Heart right ventricle (tissue), 16 donors: Measurements from ENCODE around the gene TAC3. TPM values are rescaled to one million over a fixed set of nuclear protein-coding genes. Genes with fewer than 3 reads are reported as not detected.

ENCODE experiments used
- ATAC-seq, 8 donors: fragments of 200-7000 bp; cut with Tn5 transposase; one replicate each; pipeline ENCODE4 v1.9.1; 2020; ENCODE audit warnings: mild to moderate bottlenecking in 8 of 8, moderate library complexity in 8 of 8, moderate number of reproducible peaks in 1 of 8
- DNase-seq, 2 donors: peaks; one replicate each; pipeline ENCODE4 v3.0.0-alpha.2; 2020
- H3K27ac ChIP-seq, 10 donors: fragments of 200-600 bp; sonication (generic) in 2 of 10; one replicate each; pipeline versions ENCODE4 v1.5.0 to v1.8.0; 2020 to 2022; ENCODE audit warnings: mild to moderate bottlenecking in 3 of 10
- H3K27me3 ChIP-seq, 7 donors: fragments of 200-600 bp; one replicate each; pipeline ENCODE4 v1.8.0; 2021 to 2022; ENCODE audit warnings: mild to moderate bottlenecking in 2 of 7
- H3K36me3 ChIP-seq, 9 donors: fragments of 200-600 bp; sonication (generic) in 1 of 9; one replicate each; pipeline versions ENCODE4 v1.5.0 to v1.8.0; 2020 to 2022; ENCODE audit warnings: mild to moderate bottlenecking in 2 of 9
- H3K4me1 ChIP-seq, 9 donors: fragments of 200-600 bp; sonication (generic) in 1 of 9; one replicate each; pipeline versions ENCODE4 v1.5.0 to v1.8.0; 2020 to 2022; ENCODE audit warnings: mild to moderate bottlenecking in 4 of 9
- H3K4me3 ChIP-seq, 10 donors: fragments of 200-600 bp; sonication (generic) in 2 of 10; one replicate each; pipeline versions ENCODE4 v1.5.0 to v1.8.0; 2020 to 2022; ENCODE audit warnings: mild to moderate bottlenecking in 7 of 10, moderate library complexity in 2 of 10
- H3K9me3 ChIP-seq, 11 donors: fragments of 200-600 bp in 10 of 11; sonication (generic) in 2 of 11; one replicate each; pipeline versions ENCODE4 v1.5.0 to v1.8.0; 2013 to 2022; ENCODE audit warnings: mild to moderate bottlenecking in 2 of 11, control low read depth in 1 of 11, moderate library complexity in 1 of 11
- WGBS, 2 donors: extraction: QIAGEN DNeasy Blood & Tissue Kit; methylation state at CpG; one replicate each; pipeline ENCODE4 v1.1.7; 2013; ENCODE audit warnings: inconsistent platforms in 1 of 2; 5-methylcytosine and 5-hydroxymethylcytosine counted together
- intact Hi-C, 10 donors: fragments of 100-400 bp; cut with DNase I; formaldehyde crosslinking; loops; one replicate each; pipeline versions ENCODE4 v1.11.1 to v1.14.2; 2022
- polyA plus RNA-seq, 2 donors: library from polyadenylated mRNA; stranded (reverse); fragments of 200-250 nt; gene quantifications; one replicate each; pipeline ENCODE4 v1.2.3, GENCODE V29; 2013
- total RNA-seq, 10 donors: library from RNA; stranded (reverse); fragmentation: NEBNext Ultra II Directional in 3 of 10; extraction: Animal tissue kit (Norgen Biotek cat#: 25700) in 3 of 10; gene quantifications; one replicate each; pipeline versions ENCODE4 v1.2.1 to v1.2.4, GENCODE V29; 2021 to 2023
- TF ChIP-seq, protein P1 (sequence below), 9 donors: fragments of 200-600 bp; sonication (generic) in 2 of 9; IDR thresholded peaks; one replicate each; pipeline versions ENCODE4 v1.5.0 to v1.8.0; 2021 to 2022; ENCODE audit warnings: antibody characterized with exemption in 9 of 9, mild to moderate bottlenecking in 5 of 9, moderate library complexity in 1 of 9
- donor health status: Arrhythmogenic right ventricular cardiomyopathy.
- donor health status: ischemic (EF 13 %, LVEDD 7.1; RV severe dilation, severe dysfunction).
- donor health status: healthy with polysubstance abuse.
- donor health status: DM: no; HTN: yes; CAD: no.
- donor health status: DM: no; HTN: no; CAD: no.
- donor health status: ischemic (EF 25% LVEDD 6.9; RV normal size, moderate dysfunction).
- donor health status: ischemic (EF 25% LVEDD 5.7; RV mildly dilated, moderate dysfunction).
- donor health status: healthy.
- donor health status: DM: yes; HTN: yes; CAD: no.
- donor health status: Ischemic cardiomyopathy.
- donor health status: ischemic (EF 35%, LVEDD 5.7; RV mildly dilated, moderate dysfunction).
- donor health status: nonischemic (EF 11% LVEDD 7.7; RV severe dilation, severe dysfunction).
- donor health status: DM: yes; HTN: yes; CAD: no.
- donor health status: PGD.
- donor health status: ischemic (EF 29% LVEDD 5.4; RV normal size, mild dysfunction).
- donor health status: nonischemic (EF 23%, LVEDD 6.1; RV moderate dilation, normal function).

TAC3 gene
- total and polyA plus RNA-seq, 12 donors, result not detected

DNA sequence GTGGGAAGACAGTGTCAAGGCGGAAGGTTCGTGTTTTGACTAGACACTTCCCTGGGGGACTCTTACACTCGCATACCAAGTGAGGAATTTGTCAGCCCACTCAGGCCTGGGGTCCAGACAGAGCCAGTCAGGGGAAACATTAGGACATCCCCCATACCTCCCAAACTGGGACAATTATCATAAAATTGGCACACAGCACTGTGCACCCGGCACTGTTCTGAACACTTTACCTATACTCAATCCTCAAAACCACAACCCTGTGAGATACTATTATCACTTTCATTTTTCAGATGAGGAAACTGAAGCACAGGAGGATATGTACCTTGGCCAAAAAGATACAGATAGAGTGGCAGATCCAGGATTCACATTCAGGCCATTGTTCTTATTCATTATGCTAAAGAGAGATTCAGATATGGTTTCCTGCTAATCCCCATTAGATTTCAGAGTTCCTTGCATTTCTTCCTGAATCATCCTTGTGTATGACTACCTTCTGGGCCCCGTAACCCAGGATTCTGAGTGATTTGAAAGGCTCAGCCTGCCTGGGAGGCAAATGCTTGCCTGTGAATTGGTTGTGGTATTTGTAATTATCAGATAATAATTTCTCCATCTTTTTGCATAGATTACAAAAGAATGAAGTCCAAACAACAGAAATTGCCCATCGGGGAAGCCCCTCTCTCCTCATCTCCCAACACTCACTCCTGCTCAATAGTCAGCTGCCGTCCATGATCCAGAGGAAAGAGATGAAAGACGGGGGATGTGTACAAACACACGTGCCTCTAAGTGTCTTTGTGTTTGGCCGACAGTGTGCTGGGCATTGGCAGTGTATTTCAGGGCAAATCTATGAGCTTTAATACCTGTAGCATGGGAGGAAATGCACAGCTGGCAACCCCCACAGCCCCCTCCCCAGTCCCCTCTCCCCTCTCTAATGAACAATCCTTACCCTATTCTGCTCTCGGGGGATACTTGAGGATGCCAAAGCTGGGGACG is 4.6 kb downstream of the TAC3 start:
- intact Hi-C loops, result loop anchor here in 4 of 10 donors (5.0 to 10.0 kb wide), 2 partner anchors 46 to 103 kb away; partner anchors contain the start of gene STAT6 (in 1 of the 4)
- TF ChIP-seq, protein P1, sequence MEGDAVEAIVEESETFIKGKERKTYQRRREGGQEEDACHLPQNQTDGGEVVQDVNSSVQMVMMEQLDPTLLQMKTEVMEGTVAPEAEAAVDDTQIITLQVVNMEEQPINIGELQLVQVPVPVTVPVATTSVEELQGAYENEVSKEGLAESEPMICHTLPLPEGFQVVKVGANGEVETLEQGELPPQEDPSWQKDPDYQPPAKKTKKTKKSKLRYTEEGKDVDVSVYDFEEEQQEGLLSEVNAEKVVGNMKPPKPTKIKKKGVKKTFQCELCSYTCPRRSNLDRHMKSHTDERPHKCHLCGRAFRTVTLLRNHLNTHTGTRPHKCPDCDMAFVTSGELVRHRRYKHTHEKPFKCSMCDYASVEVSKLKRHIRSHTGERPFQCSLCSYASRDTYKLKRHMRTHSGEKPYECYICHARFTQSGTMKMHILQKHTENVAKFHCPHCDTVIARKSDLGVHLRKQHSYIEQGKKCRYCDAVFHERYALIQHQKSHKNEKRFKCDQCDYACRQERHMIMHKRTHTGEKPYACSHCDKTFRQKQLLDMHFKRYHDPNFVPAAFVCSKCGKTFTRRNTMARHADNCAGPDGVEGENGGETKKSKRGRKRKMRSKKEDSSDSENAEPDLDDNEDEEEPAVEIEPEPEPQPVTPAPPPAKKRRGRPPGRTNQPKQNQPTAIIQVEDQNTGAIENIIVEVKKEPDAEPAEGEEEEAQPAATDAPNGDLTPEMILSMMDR (IDR thresholded peaks at IDR 0.05), result no peak
- ATAC-seq, result no peak

DNA sequence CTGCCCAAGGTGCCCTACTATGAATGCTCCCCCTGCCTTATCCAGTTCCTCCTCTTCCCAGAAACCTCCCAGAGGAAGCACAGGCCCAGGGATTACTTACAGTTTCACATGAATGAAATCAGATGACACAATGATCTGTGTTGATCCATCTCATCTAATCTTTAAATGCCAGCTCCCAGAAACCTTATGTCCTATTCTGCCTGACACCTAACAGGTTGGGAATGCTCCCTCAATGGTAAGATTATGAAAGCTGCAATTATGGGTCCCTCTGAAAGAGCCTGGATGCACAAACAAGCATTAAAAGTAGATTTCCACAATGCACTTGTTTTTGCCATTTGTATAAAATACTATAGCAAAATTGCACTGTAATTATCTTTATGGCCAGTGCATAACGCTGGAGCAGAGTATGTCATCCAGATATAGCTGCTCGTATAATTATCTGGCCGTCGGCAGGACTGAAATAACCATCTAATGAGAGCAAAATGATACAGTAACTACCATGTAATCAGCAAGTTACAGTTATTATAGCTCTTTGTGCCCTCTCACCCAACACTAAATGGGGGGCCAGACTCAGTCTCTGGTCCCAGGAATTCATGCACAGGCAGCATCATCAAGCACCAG is 5.6 kb downstream of the TAC3 start:
- WGBS, 2 donors, result 54 to 62% methylated on average over 4 of the region's 4 CpGs
- Histone ChIP-seq H3K36me3 (no peaks in the 10 kb centered on the region), H3K27ac (no peak overlapping the region), H3K4me3 (no peak overlapping the region), H3K27me3 (peaks cover 0 to 28% (median 24%) of the 10 kb centered on the region in 7 donors), H3K9me3 (no peaks in the 10 kb centered on the region), H3K4me1 (peaks cover 0 to 13% (median 7%) of the 10 kb centered on the region in 9 donors)
- no peak for ATAC-seq
- TF ChIP-seq, protein P1 (IDR thresholded peaks at IDR 0.05), result no peak
- DNase-seq, result no peak
- intact Hi-C loops, result loop anchor here in 4 of 10 donors (5.0 to 10.0 kb wide), 2 partner anchors 47 to 104 kb away; partner anchors contain the start of gene STAT6 (in 1 of the 4)

More for the DNA sequence above, 4.6 kb downstream of the TAC3 start:
- peaks cover 0 to 9% (median 3%) of the 10 kb centered on the region in 9 donors for H3K4me1 ChIP-seq
- WGBS, 2 donors, result 54 to 58% methylated on average over 12 of the region's 12 CpGs
- H3K4me3 ChIP-seq, result no peak overlapping the region
- peaks cover 0 to 38% (median 34%) of the 10 kb centered on the region in 7 donors for H3K27me3 ChIP-seq
- no peaks in the 10 kb centered on the region for H3K9me3 ChIP-seq
- H3K27ac ChIP-seq, result no peak overlapping the region
- DNase-seq, result no peak
- H3K36me3 ChIP-seq, result no peaks in the 10 kb centered on the region

DNA sequence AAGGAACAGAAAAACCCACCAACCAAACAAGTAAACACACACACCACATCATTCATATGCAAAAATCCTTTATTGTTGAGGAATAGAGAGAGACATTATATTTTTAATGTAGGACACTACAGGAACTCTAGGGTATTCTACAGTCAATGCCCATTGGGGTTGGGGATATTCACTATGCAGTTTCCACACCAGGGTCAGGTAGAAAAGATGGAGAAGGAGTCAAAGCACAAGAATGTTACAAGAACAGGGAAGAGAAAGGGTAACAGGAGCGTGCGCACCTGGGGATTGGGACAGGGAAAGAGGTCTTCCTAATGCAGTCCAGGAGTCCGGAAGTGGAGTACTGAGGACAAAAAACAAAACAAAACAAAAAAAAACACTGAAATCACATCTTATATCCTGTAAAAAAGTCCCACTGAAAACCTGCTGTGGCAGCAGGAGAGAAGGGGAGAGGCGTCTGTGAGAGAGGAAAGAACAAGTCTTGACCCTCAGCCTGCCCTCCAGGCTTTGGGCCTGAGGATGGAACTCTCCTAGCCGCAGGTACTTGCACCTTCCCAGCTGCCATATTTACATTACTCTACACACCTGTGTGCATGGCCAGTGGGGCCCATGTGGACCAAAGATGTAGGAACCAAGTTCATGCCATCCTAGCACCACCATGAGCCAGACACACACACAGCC is 6.2 kb downstream of the TAC3 start:
- Histone ChIP-seq H3K27ac (no peak overlapping the region), H3K9me3 (no peaks in the 10 kb centered on the region), H3K36me3 (no peaks in the 10 kb centered on the region), H3K27me3 (peaks cover 0 to 22% (median 18%) of the 10 kb centered on the region in 7 donors), H3K4me1 (peaks cover 0 to 19% (median 13%) of the 10 kb centered on the region in 9 donors), H3K4me3 (no peak overlapping the region)
- WGBS, 2 donors, result 88 to 91% methylated on average over 5 of the region's 5 CpGs
- DNase-seq (no peak), ATAC-seq (no peak)
- TF ChIP-seq, protein P1 (IDR thresholded peaks at IDR 0.05), result no peak
- intact Hi-C loops, result loop anchor here in 9 of 10 donors (5.0 to 10.0 kb wide), 6 partner anchors 47 to 253 kb away; partner anchors contain the start of gene STAT6 (in 5 of the 9)
